Astrocyte (in vitro differentiated cells and primary cell): Measurements from ENCODE around the gene ARHGEF17.

Experiments used
- CTCF ChIP-seq: IDR thresholded peaks from 2 replicates; pipeline ENCODE4 v1.5.1; 2011; ENCODE audit warnings: low read depth, mild to moderate bottlenecking, inconsistent platforms, low read length, moderate library complexity; ENCODE audit not compliant: insufficient read depth
- EZH2 ChIP-seq: IDR thresholded peaks from 2 replicates; pipeline ENCODE4 v1.6.1; 2012; ENCODE audit warnings: mild to moderate bottlenecking, low read length, inconsistent platforms; ENCODE audit not compliant: insufficient read depth

- TF ChIP-seq CTCF (no peak), EZH2 (no peak)
Measured at GRCh38 chr11:73333640-73334383, 25.7 kb downstream of the ARHGEF17 start.
